ENCODE data around the gene ITGA3. TPM values are rescaled to one million over a fixed set of nuclear protein-coding genes. Genes with fewer than 3 reads are reported as not detected.

ITGA3 gene
- total RNA-seq, 1 experiment from 2014 or later, result 14.7 TPM

- H3K27ac Mint-ChIP-seq (ENCODE audit: unreplicated experiment), result no peak overlapping the region
- POLR2A ChIA-PET, result no interaction called here
- no peak overlapping the region for H3K4me3 Mint-ChIP-seq (ENCODE audit: unreplicated experiment)
- Histone ChIP-seq H3K9me3 (no peaks in the 10 kb centered on the region), H3K4me1 (no peaks in the 10 kb centered on the region), H3K4me3 (ENCODE audit: low read depth, low read length) (no peak overlapping the region), H3K27me3 (replicated peaks; ENCODE audit: control insufficient read depth, insufficient read depth, low read length) (no peaks in the 10 kb centered on the region), H3K36me3 (ENCODE audit: control insufficient read depth, insufficient read depth, low read length) (no peaks in the 10 kb centered on the region)
- no peaks in the 10 kb centered on the region for H3K36me3 Mint-ChIP-seq (ENCODE audit: insufficient read depth, unreplicated experiment)
- H3K27me3 Mint-ChIP-seq (ENCODE audit: insufficient read depth, unreplicated experiment), result no peaks in the 10 kb centered on the region
- intact Hi-C loops (cut with micrococcal nuclease; ENCODE audit: unreplicated experiment), result loop anchor here (1.0 to 2.0 kb wide), 2 partner anchors 30 to 60 kb away; partner anchors contain the start of gene ITGA3
- CTCF ChIA-PET, result interaction anchor here (0.9 kb wide), 1 partner anchor 67 kb away, joined by 4 read pairs; no protein-coding TSS in a partner anchor
- H3K9me3 Mint-ChIP-seq (ENCODE audit: unreplicated experiment), result no peaks in the 10 kb centered on the region
- peak; percentile 58 to 75 for DNase-seq
- H3K4me1 Mint-ChIP-seq (ENCODE audit: low read depth, unreplicated experiment), result peaks cover 7% of the 10 kb centered on the region
- TF ChIP-seq CTCF (IDR thresholded peaks at IDR 0.05; ENCODE audit: insufficient read depth in 1 of 2, low read depth in 1 of 2, low read length in 1 of 2, severe bottlenecking in 1 of 2, unreplicated experiment in 1 of 2), result peak; percentile 64 to 73
- BruUV-seq (replicated peaks), result no TSS peak
These were observed 29.1 kb upstream of the ITGA3 start for GRCh38 chr17:50026837-50027171.

GRCh38 chr17:50027172-50027880 lies 28.6 kb upstream of the ITGA3 start:
- TF ChIP-seq CTCF (IDR thresholded peaks at IDR 0.05; ENCODE audit: insufficient read depth in 1 of 2, low read depth in 1 of 2, low read length in 1 of 2, severe bottlenecking in 1 of 2, unreplicated experiment in 1 of 2), result no peak
- Mint-ChIP-seq H3K4me1 (ENCODE audit: low read depth, unreplicated experiment) (peaks cover 7% of the 10 kb centered on the region), H3K27ac (ENCODE audit: unreplicated experiment) (no peak overlapping the region), H3K27me3 (ENCODE audit: insufficient read depth, unreplicated experiment) (no peaks in the 10 kb centered on the region), H3K36me3 (ENCODE audit: insufficient read depth, unreplicated experiment) (no peaks in the 10 kb centered on the region), H3K9me3 (ENCODE audit: unreplicated experiment) (no peaks in the 10 kb centered on the region), H3K4me3 (ENCODE audit: unreplicated experiment) (no peak overlapping the region)
- ChIA-PET CTCF (interaction anchor here (0.9 kb wide), 2 partner anchors 30 to 67 kb away, joined by 3 to 4 read pairs; no protein-coding TSS in a partner anchor), POLR2A (no interaction called here)
- Histone ChIP-seq H3K9me3 (no peaks in the 10 kb centered on the region), H3K4me1 (no peaks in the 10 kb centered on the region), H3K36me3 (ENCODE audit: control insufficient read depth, insufficient read depth, low read length) (no peaks in the 10 kb centered on the region), H3K27me3 (replicated peaks; ENCODE audit: control insufficient read depth, insufficient read depth, low read length) (no peaks in the 10 kb centered on the region), H3K4me3 (ENCODE audit: low read depth, low read length) (no peak overlapping the region)
- DNase-seq, result no peak
- intact Hi-C loops (cut with micrococcal nuclease; ENCODE audit: unreplicated experiment), result loop anchor here (1.0 to 2.0 kb wide), 2 partner anchors 29 to 60 kb away; partner anchors contain the start of gene ITGA3
- no TSS peak for BruUV-seq (replicated peaks)

- Mint-ChIP-seq H3K4me3 (ENCODE audit: unreplicated experiment) (no peak overlapping the region), H3K4me1 (ENCODE audit: low read depth, unreplicated experiment) (peaks cover 7% of the 10 kb centered on the region), H3K9me3 (ENCODE audit: unreplicated experiment) (no peaks in the 10 kb centered on the region), H3K27me3 (ENCODE audit: insufficient read depth, unreplicated experiment) (no peaks in the 10 kb centered on the region), H3K36me3 (ENCODE audit: insufficient read depth, unreplicated experiment) (no peaks in the 10 kb centered on the region), H3K27ac (ENCODE audit: unreplicated experiment) (peak overlapping the region; percentile 71)
- no peak for TF ChIP-seq CTCF (IDR thresholded peaks at IDR 0.05; ENCODE audit: insufficient read depth in 1 of 2, low read depth in 1 of 2, low read length in 1 of 2, severe bottlenecking in 1 of 2, unreplicated experiment in 1 of 2)
- H3K9me3 ChIP-seq, result no peaks in the 10 kb centered on the region
- H3K4me1 ChIP-seq, result no peaks in the 10 kb centered on the region
- DNase-seq, result no peak
- H3K27me3 ChIP-seq (replicated peaks; ENCODE audit: control insufficient read depth, insufficient read depth, low read length), result no peaks in the 10 kb centered on the region
- intact Hi-C loops (cut with micrococcal nuclease; ENCODE audit: unreplicated experiment), result loop anchor here (1.0 to 2.0 kb wide), 2 partner anchors 29 to 59 kb away; partner anchors contain the start of gene ITGA3
- H3K36me3 ChIP-seq (ENCODE audit: control insufficient read depth, insufficient read depth, low read length), result no peaks in the 10 kb centered on the region
- H3K4me3 ChIP-seq (ENCODE audit: low read depth, low read length), result no peak overlapping the region
- BruUV-seq (replicated peaks), result no TSS peak
- POLR2A ChIA-PET, result no interaction called here
- CTCF ChIA-PET, result interaction anchor here (0.9 to 1.3 kb wide), 2 partner anchors 29 to 66 kb away, joined by 3 read pairs; no protein-coding TSS in a partner anchor
These were observed 27.8 kb upstream of the ITGA3 start for GRCh38 chr17:50027881-50028735.

All from Caco-2 (cell line).